HL-60 (cell line): ENCODE data around the gene NBAS.

Source experiments
- DNase-seq, 2 experiments: peaks; one replicate each; pipeline ENCODE4 v3.0.0-alpha.2; 2010 to 2020; ENCODE audit warnings: low read depth in 1 of 2, low spot score in 1 of 2
- H3K27ac ChIP-seq: fragments of 250-450 bp; sonication (Bioruptor Pico); replicated peaks from 2 replicates; pipeline ENCODE4 v1.5.1; 2020; ENCODE audit warnings: mild to moderate bottlenecking, moderate library complexity
- H3K27me3 ChIP-seq: fragments of 250-450 bp; sonication (Bioruptor Pico); 2 replicates; pipeline ENCODE4 v1.5.1; 2021; ENCODE audit warnings: mild to moderate bottlenecking, moderate library complexity; ENCODE audit not compliant: insufficient read depth, poor library complexity, severe bottlenecking
- H3K4me3 ChIP-seq: replicated peaks from 2 replicates; pipeline ENCODE4 v1.5.1; 2011; ENCODE audit warnings: mild to moderate bottlenecking, control low read depth, low read length; ENCODE audit not compliant: insufficient read depth
- CTCF ChIP-seq: IDR thresholded peaks from one replicate; pipeline ENCODE4 v1.5.1; 2011; ENCODE audit warnings: low read length, control low read depth, inconsistent platforms; ENCODE audit not compliant: insufficient read depth
- GABPA ChIP-seq: IDR thresholded peaks from 2 replicates; pipeline ENCODE4 v1.6.1; 2012; ENCODE audit warnings: low read depth
- POLR2AphosphoS5 ChIP-seq: IDR thresholded peaks from 2 replicates; pipeline ENCODE4 v1.6.1; 2012; ENCODE audit warnings: low read depth
- REST ChIP-seq: IDR thresholded peaks from 2 replicates; pipeline ENCODE4 v1.6.1; 2012; ENCODE audit warnings: low read depth; ENCODE audit not compliant: insufficient replicate concordance
- SPI1 ChIP-seq: IDR thresholded peaks from 2 replicates; pipeline ENCODE4 v1.6.1; 2012; ENCODE audit warnings: low read depth, mild to moderate bottlenecking, borderline replicate concordance

Gene NBAS

GRCh38 chr2:15367715-15368114 is 193.4 kb downstream of the NBAS start:
- DNase-seq, result no peak
- no peaks in the 10 kb centered on the region for H3K27me3 ChIP-seq
- TF ChIP-seq CTCF, result no peak
- TF ChIP-seq GABPA, result no peak
- TF ChIP-seq REST, result no peak
- TF ChIP-seq SPI1, result no peak
- no peak for TF ChIP-seq POLR2AphosphoS5
- H3K4me3 ChIP-seq, result no peak overlapping the region
- H3K27ac ChIP-seq, result no peak overlapping the region

- no peak for DNase-seq
- no peak for TF ChIP-seq CTCF
- TF ChIP-seq REST, result no peak
- TF ChIP-seq SPI1, result no peak
- no peak for TF ChIP-seq GABPA
- no peak for TF ChIP-seq POLR2AphosphoS5
- no peak overlapping the region for H3K4me3 ChIP-seq
- H3K27me3 ChIP-seq, result no peaks in the 10 kb centered on the region
- H3K27ac ChIP-seq, result no peak overlapping the region
These were observed 193.9 kb downstream of the NBAS start for GRCh38 chr2:15367205-15367604.

GRCh38 chr2:15365411-15365810 is 195.7 kb downstream of the NBAS start:
- TF ChIP-seq POLR2AphosphoS5 (no peak), CTCF (no peak), GABPA (no peak), SPI1 (no peak), REST (no peak)
- DNase-seq, result no peak
- no peak overlapping the region for H3K27ac ChIP-seq
- no peaks in the 10 kb centered on the region for H3K27me3 ChIP-seq
- H3K4me3 ChIP-seq, result no peak overlapping the region
